WTC11 (cell line): ENCODE data around the gene TUBGCP4. TPM values are rescaled to one million over a fixed set of nuclear protein-coding genes. Genes with fewer than 3 reads are reported as not detected.

Experiments
- ATAC-seq: fragments of 200-7000 bp; cut with Tn5 transposase; 2 replicates; pipeline ENCODE4 v1.10.0; 2021; ENCODE audit warnings: mild to moderate bottlenecking, moderate library complexity
- CTCF ChIA-PET: fragments of 300-600 bp; sonication (Branson Sonifier 250); formaldehyde crosslinking; loops from one replicate; lab custom pipeline; 2021; ENCODE audit warnings: antibody characterized with exemption; lab: Charles Lee
- POLR2A ChIA-PET: fragments of 350-600 bp; sonication (Branson Sonifier 250); formaldehyde crosslinking; loops from one replicate; lab custom pipeline; 2021; ENCODE audit warnings: antibody characterized with exemption; lab: Charles Lee
- DNase-seq: peaks from one replicate; pipeline ENCODE4 v3.0.0; 2021; ENCODE audit warnings: low spot score
- H3K27ac Mint-ChIP-seq: 2 replicates; pipeline ENCODE4 v1.8.0; 2021; ENCODE audit warnings: mixed read lengths
- H3K27me3 Mint-ChIP-seq: 2 replicates; pipeline ENCODE4 v1.8.0; 2021; ENCODE audit warnings: low read depth, mild to moderate bottlenecking, moderate library complexity, mixed read lengths
- H3K36me3 Mint-ChIP-seq: 2 replicates; pipeline ENCODE4 v1.8.0; 2021; ENCODE audit warnings: mixed read lengths
- H3K4me1 Mint-ChIP-seq: 2 replicates; pipeline ENCODE4 v1.8.0; 2022; ENCODE audit warnings: mixed read lengths
- H3K4me3 Mint-ChIP-seq: 2 replicates; pipeline ENCODE4 v1.8.0; 2021; ENCODE audit warnings: mild to moderate bottlenecking, moderate library complexity, mixed read lengths
- H3K9me3 Mint-ChIP-seq: 2 replicates; pipeline ENCODE4 v1.8.0; 2021; ENCODE audit warnings: mixed read lengths
- ATF1 ChIP-seq: sonication (generic); formaldehyde crosslinking; IDR thresholded peaks from 2 replicates; pipeline ENCODE4 v1.8.1; 2023; ENCODE audit warnings: mild to moderate bottlenecking, moderate library complexity, missing genetic modification reagents
- CREM ChIP-seq: sonication (generic); formaldehyde crosslinking; IDR thresholded peaks from 2 replicates; pipeline ENCODE4 v1.8.1; 2022; ENCODE audit warnings: mild to moderate bottlenecking, missing genetic modification reagents, moderate library complexity
- ELF4 ChIP-seq: sonication (generic); formaldehyde crosslinking; IDR thresholded peaks from 2 replicates; pipeline ENCODE4 v1.8.1; 2022; ENCODE audit warnings: low read depth, mild to moderate bottlenecking, moderate library complexity, missing genetic modification reagents
- FOXP1 ChIP-seq: sonication (generic); formaldehyde crosslinking; IDR thresholded peaks from 2 replicates; pipeline ENCODE4 v1.8.0; 2022; ENCODE audit warnings: missing genetic modification reagents, mild to moderate bottlenecking, moderate library complexity, borderline replicate concordance
- HMGA2 ChIP-seq: fragments of 250-450 bp; sonication (Bioruptor Pico); IDR thresholded peaks from 2 replicates; pipeline ENCODE4 v1.4.0; 2021; ENCODE audit warnings: mild to moderate bottlenecking, moderate library complexity
- JUN ChIP-seq: sonication (generic); formaldehyde crosslinking; IDR thresholded peaks from 2 replicates; pipeline ENCODE4 v1.8.0; 2023; ENCODE audit warnings: mild to moderate bottlenecking, missing genetic modification reagents
- KAT7 ChIP-seq: sonication (generic); formaldehyde crosslinking; IDR thresholded peaks from 2 replicates; pipeline ENCODE4 v1.8.1; 2023; ENCODE audit warnings: missing genetic modification reagents, mild to moderate bottlenecking, borderline replicate concordance
- SMAD4 ChIP-seq: sonication (generic); formaldehyde crosslinking; IDR thresholded peaks from 2 replicates; pipeline ENCODE4 v1.8.0; 2022; ENCODE audit warnings: mild to moderate bottlenecking, missing genetic modification reagents
- SOX15 ChIP-seq: fragments of 250-450 bp; sonication (Bioruptor Pico); IDR thresholded peaks from 2 replicates; pipeline ENCODE4 v1.9.0; 2021; ENCODE audit warnings: mild to moderate bottlenecking
- SP1 ChIP-seq: sonication (generic); formaldehyde crosslinking; conservative IDR thresholded peaks from 2 replicates; pipeline ENCODE4 v1.8.1; 2022; ENCODE audit warnings: missing genetic modification reagents
- TEAD4 ChIP-seq: sonication (generic); formaldehyde crosslinking; IDR thresholded peaks from 2 replicates; pipeline ENCODE4 v1.8.0; 2022; ENCODE audit warnings: mild to moderate bottlenecking, missing genetic modification reagents
- TP53 ChIP-seq: sonication (generic); formaldehyde crosslinking; IDR thresholded peaks from 2 replicates; pipeline ENCODE4 v1.8.1; 2023; ENCODE audit warnings: mild to moderate bottlenecking, missing genetic modification reagents
- ZNF121 ChIP-seq: sonication (generic); formaldehyde crosslinking; IDR thresholded peaks from 2 replicates; pipeline ENCODE4 v1.8.0; 2023; ENCODE audit warnings: missing genetic modification reagents
- ZNF138 ChIP-seq: sonication (generic); formaldehyde crosslinking; conservative IDR thresholded peaks from 2 replicates; pipeline ENCODE4 v1.8.1; 2022; ENCODE audit warnings: mild to moderate bottlenecking, moderate library complexity, missing genetic modification reagents
- ZNF263 ChIP-seq: sonication (generic); formaldehyde crosslinking; IDR thresholded peaks from 2 replicates; pipeline ENCODE4 v1.8.1; 2022; ENCODE audit warnings: low read depth, mild to moderate bottlenecking, moderate library complexity, missing genetic modification reagents
- ZNF396 ChIP-seq: fragments of 250-450 bp; sonication (Bioruptor Pico); IDR thresholded peaks from 2 replicates; pipeline ENCODE4 v1.8.0; 2021; ENCODE audit warnings: mild to moderate bottlenecking, moderate library complexity, borderline replicate concordance
- total RNA-seq: library from RNA; stranded (reverse); gene quantifications from 3 replicates; pipeline ENCODE4 v1.2.3, GENCODE V29; 2021
- TF ChIP-seq, protein P1 (sequence below): sonication (generic); formaldehyde crosslinking; IDR thresholded peaks from 2 replicates; pipeline ENCODE4 v1.8.1; 2022; ENCODE audit warnings: missing genetic modification reagents, borderline replicate concordance
- TF ChIP-seq, protein P2 (sequence below): sonication (generic); formaldehyde crosslinking; IDR thresholded peaks from 2 replicates; pipeline ENCODE4 v1.8.1; 2022; ENCODE audit warnings: low read depth, mild to moderate bottlenecking, moderate library complexity, missing genetic modification reagents, borderline replicate concordance
- TF ChIP-seq, protein P3 (sequence below): sonication (generic); formaldehyde crosslinking; IDR thresholded peaks from 2 replicates; pipeline ENCODE4 v1.8.1; 2023; ENCODE audit warnings: mild to moderate bottlenecking, missing genetic modification reagents
- TF ChIP-seq, protein P4 (sequence below): sonication (generic); formaldehyde crosslinking; IDR thresholded peaks from 2 replicates; pipeline ENCODE4 v1.8.0; 2022; ENCODE audit warnings: mild to moderate bottlenecking, missing genetic modification reagents
- TF ChIP-seq, protein P5 (sequence below): sonication (generic); formaldehyde crosslinking; IDR thresholded peaks from 2 replicates; pipeline ENCODE4 v1.8.0; 2022; ENCODE audit warnings: missing genetic modification reagents
- TF ChIP-seq, protein P6 (sequence below): fragments of 250-450 bp; sonication (Bioruptor Pico); conservative IDR thresholded peaks from 2 replicates; pipeline ENCODE4 v1.9.0; 2021; ENCODE audit warnings: mild to moderate bottlenecking
- TF ChIP-seq, protein P7 (sequence below): sonication (generic); formaldehyde crosslinking; IDR thresholded peaks from 2 replicates; pipeline ENCODE4 v1.8.0; 2023; ENCODE audit warnings: mild to moderate bottlenecking, missing genetic modification reagents

TUBGCP4 gene
- total RNA-seq, 1 experiment from 2014 or later: 22.5 TPM

DNA sequence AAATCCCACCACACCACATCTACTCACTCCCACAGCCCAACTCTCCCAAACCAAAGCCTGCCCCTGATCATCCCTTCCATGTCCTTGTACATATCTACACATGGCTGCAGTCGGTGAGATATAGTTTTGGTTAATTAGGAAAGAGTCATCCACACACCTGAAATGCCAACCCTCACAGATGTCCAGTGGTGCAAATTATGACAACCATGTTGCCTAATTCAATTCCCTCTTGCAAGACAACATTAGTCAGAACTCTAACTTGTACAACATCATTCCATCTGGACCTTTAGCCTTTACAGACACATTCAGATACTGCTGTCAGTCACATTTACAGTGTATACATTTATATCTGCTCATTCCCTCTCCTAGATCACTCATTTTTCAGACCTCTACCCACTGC lies 41.2 kb downstream of the TUBGCP4 start:
- DNase-seq: no peak
- H3K9me3 Mint-ChIP-seq: no peaks in the 10 kb centered on the region
- CTCF ChIA-PET: no interaction called here
- TF ChIP-seq FOXP1 (no peak), ZNF396 (CRISPR knock-in tag) (no peak), ZNF263 (CRISPR knock-in tag) (no peak), ELF4 (CRISPR knock-in tag) (no peak), TEAD4 (CRISPR knock-in tag) (no peak), KAT7 (CRISPR knock-in tag) (no peak), SP1 (no peak), SOX15 (CRISPR knock-in tag) (no peak), ZNF138 (CRISPR knock-in tag) (no peak), TP53 (CRISPR knock-in tag) (no peak), SMAD4 (no peak), ZNF121 (CRISPR knock-in tag) (no peak), JUN (CRISPR knock-in tag) (no peak)
- TF ChIP-seq, protein P1, sequence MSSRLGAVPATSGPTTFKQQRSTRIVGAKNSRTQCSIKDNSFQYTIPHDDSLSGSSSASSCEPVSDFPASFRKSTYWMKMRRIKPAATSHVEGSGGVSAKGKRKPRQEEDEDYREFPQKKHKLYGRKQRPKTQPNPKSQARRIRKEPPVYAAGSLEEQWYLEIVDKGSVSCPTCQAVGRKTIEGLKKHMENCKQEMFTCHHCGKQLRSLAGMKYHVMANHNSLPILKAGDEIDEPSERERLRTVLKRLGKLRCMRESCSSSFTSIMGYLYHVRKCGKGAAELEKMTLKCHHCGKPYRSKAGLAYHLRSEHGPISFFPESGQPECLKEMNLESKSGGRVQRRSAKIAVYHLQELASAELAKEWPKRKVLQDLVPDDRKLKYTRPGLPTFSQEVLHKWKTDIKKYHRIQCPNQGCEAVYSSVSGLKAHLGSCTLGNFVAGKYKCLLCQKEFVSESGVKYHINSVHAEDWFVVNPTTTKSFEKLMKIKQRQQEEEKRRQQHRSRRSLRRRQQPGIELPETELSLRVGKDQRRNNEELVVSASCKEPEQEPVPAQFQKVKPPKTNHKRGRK (CRISPR knock-in tag): no peak
- TF ChIP-seq, protein P2, sequence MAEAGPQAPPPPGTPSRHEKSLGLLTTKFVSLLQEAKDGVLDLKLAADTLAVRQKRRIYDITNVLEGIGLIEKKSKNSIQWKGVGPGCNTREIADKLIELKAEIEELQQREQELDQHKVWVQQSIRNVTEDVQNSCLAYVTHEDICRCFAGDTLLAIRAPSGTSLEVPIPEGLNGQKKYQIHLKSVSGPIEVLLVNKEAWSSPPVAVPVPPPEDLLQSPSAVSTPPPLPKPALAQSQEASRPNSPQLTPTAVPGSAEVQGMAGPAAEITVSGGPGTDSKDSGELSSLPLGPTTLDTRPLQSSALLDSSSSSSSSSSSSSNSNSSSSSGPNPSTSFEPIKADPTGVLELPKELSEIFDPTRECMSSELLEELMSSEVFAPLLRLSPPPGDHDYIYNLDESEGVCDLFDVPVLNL (CRISPR knock-in tag): no peak
- TF ChIP-seq, protein P3, sequence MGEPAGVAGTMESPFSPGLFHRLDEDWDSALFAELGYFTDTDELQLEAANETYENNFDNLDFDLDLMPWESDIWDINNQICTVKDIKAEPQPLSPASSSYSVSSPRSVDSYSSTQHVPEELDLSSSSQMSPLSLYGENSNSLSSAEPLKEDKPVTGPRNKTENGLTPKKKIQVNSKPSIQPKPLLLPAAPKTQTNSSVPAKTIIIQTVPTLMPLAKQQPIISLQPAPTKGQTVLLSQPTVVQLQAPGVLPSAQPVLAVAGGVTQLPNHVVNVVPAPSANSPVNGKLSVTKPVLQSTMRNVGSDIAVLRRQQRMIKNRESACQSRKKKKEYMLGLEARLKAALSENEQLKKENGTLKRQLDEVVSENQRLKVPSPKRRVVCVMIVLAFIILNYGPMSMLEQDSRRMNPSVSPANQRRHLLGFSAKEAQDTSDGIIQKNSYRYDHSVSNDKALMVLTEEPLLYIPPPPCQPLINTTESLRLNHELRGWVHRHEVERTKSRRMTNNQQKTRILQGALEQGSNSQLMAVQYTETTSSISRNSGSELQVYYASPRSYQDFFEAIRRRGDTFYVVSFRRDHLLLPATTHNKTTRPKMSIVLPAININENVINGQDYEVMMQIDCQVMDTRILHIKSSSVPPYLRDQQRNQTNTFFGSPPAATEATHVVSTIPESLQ (CRISPR knock-in tag): no peak
- TF ChIP-seq, protein P4, sequence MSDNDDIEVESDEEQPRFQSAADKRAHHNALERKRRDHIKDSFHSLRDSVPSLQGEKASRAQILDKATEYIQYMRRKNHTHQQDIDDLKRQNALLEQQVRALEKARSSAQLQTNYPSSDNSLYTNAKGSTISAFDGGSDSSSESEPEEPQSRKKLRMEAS (CRISPR knock-in tag): no peak
- TF ChIP-seq, protein P5, sequence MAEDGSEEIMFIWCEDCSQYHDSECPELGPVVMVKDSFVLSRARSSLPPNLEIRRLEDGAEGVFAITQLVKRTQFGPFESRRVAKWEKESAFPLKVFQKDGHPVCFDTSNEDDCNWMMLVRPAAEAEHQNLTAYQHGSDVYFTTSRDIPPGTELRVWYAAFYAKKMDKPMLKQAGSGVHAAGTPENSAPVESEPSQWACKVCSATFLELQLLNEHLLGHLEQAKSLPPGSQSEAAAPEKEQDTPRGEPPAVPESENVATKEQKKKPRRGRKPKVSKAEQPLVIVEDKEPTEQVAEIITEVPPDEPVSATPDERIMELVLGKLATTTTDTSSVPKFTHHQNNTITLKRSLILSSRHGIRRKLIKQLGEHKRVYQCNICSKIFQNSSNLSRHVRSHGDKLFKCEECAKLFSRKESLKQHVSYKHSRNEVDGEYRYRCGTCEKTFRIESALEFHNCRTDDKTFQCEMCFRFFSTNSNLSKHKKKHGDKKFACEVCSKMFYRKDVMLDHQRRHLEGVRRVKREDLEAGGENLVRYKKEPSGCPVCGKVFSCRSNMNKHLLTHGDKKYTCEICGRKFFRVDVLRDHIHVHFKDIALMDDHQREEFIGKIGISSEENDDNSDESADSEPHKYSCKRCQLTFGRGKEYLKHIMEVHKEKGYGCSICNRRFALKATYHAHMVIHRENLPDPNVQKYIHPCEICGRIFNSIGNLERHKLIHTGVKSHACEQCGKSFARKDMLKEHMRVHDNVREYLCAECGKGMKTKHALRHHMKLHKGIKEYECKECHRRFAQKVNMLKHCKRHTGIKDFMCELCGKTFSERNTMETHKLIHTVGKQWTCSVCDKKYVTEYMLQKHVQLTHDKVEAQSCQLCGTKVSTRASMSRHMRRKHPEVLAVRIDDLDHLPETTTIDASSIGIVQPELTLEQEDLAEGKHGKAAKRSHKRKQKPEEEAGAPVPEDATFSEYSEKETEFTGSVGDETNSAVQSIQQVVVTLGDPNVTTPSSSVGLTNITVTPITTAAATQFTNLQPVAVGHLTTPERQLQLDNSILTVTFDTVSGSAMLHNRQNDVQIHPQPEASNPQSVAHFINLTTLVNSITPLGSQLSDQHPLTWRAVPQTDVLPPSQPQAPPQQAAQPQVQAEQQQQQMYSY: no peak
- TF ChIP-seq, all 79 proteins: peak for 0
- no peaks in the 10 kb centered on the region for H3K27me3 Mint-ChIP-seq
- no peak overlapping the region for H3K4me3 Mint-ChIP-seq
- H3K27ac Mint-ChIP-seq: no peak overlapping the region
- ATAC-seq: no peak
- no peaks in the 10 kb centered on the region for H3K4me1 Mint-ChIP-seq
- POLR2A ChIA-PET: no interaction called here
- H3K36me3 Mint-ChIP-seq: peaks cover 78% of the 10 kb centered on the region

DNA sequence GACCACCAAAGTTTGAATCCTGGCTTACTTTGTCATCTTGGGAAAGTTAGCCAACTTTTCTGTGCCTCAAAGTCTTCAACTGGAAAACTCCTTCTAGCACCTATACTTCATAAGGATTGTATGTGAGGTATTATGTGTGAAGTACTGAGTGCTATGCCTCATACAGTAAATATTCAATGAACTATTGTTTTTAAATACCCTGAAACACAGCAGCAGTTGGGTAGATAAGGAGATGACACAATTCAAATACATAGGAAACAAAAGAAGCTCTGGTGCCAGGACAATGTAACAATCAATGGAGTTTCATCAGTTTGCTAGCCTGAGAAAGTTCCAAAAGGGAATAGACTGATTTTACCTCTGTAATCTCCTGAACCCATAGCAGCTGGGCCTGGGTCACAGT lies 43.3 kb downstream of the TUBGCP4 start:
- Mint-ChIP-seq H3K27me3 (no peaks in the 10 kb centered on the region), H3K9me3 (no peaks in the 10 kb centered on the region), H3K36me3 (peaks cover 68% of the 10 kb centered on the region), H3K27ac (no peak overlapping the region), H3K4me3 (no peak overlapping the region), H3K4me1 (no peaks in the 10 kb centered on the region)
- DNase-seq (no peak), ATAC-seq (no peak)
- ChIA-PET POLR2A (no interaction called here), CTCF (interaction anchor here (1.8 kb wide), 1 partner anchor 38 kb away, joined by 5 read pairs; no protein-coding TSS in a partner anchor)
- no peak for TF ChIP-seq HMGA2 (CRISPR knock-in tag)
- TF ChIP-seq ZNF138 (CRISPR knock-in tag): no peak
- TF ChIP-seq ATF1: no peak
- TF ChIP-seq, protein P6, sequence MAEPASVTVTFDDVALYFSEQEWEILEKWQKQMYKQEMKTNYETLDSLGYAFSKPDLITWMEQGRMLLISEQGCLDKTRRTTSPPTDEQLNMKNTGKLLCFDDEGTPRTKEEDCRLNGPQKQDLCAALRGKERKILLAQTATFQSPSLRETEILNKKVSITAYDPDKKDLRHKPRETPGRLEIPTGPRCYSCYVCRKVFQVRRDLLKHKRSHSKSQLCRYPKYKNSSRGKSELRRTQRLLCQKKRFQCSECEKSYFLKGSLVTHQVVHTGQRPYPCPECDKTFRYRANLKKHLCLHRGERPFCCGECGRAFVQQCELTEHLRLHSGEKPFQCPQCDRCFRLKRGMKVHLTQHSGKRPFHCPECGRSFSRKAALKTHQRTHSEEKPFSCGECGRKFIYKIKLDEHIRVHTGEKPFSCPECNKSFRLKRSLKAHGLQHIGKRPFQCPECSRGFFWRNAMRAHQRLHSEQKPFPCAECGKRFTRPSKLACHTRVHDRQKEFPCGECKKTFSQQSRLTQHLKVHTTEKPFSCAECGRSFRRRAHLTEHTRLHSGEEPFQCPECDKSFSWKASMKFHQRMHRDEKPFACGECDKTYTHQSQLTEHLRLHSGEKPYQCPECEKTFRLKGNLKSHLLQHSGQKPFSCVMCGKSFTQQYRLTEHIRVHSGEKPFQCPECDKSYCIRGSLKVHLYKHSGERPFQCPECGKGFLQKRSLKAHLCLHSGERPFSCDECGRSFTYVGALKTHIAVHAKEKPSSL (CRISPR knock-in tag): no peak
- TF ChIP-seq, protein P7, sequence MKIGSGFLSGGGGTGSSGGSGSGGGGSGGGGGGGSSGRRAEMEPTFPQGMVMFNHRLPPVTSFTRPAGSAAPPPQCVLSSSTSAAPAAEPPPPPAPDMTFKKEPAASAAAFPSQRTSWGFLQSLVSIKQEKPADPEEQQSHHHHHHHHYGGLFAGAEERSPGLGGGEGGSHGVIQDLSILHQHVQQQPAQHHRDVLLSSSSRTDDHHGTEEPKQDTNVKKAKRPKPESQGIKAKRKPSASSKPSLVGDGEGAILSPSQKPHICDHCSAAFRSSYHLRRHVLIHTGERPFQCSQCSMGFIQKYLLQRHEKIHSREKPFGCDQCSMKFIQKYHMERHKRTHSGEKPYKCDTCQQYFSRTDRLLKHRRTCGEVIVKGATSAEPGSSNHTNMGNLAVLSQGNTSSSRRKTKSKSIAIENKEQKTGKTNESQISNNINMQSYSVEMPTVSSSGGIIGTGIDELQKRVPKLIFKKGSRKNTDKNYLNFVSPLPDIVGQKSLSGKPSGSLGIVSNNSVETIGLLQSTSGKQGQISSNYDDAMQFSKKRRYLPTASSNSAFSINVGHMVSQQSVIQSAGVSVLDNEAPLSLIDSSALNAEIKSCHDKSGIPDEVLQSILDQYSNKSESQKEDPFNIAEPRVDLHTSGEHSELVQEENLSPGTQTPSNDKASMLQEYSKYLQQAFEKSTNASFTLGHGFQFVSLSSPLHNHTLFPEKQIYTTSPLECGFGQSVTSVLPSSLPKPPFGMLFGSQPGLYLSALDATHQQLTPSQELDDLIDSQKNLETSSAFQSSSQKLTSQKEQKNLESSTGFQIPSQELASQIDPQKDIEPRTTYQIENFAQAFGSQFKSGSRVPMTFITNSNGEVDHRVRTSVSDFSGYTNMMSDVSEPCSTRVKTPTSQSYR: no peak
- no peak for TF ChIP-seq CREM (CRISPR knock-in tag)
